ENCODE results near the gene NECTIN1. TPM values are rescaled to one million over a fixed set of nuclear protein-coding genes. Genes with fewer than 3 reads are reported as not detected.

The NECTIN1 gene
- total and polyA plus RNA-seq, 2 experiments from 2014 or later, result 1.0 to 5.2 TPM

GRCh38 chr11:119721129-119722120 is 7.6 kb downstream of the NECTIN1 start:
- H3F3A ChIP-seq (ENCODE audit: insufficient read depth), result 0 out of 2 replicates have a peak, but pooled peaks cover 4% of the 10 kb centered on the region
- H3K9ac ChIP-seq, result no peak overlapping the region
- no peaks in the 10 kb centered on the region for H3K9me2 ChIP-seq (ENCODE audit: insufficient read depth)
- 51 to 52% methylated on average over 13 of the region's 13 CpGs for WGBS, 2 experiments (ENCODE audit: low coverage in 1 of 2, low lambda C conversion rate in 2 of 2, missing lambda C conversion rate in 2 of 2)
- H3K4me3 ChIP-seq, result no peak overlapping the region
- H3K4me1 ChIP-seq (ENCODE audit: insufficient read depth), result 0 out of 2 replicates have a peak, but pooled peaks cover 9% of the 10 kb centered on the region
- H3K36me3 ChIP-seq (ENCODE audit: low read depth), result no peaks in the 10 kb centered on the region
- no peaks in the 10 kb centered on the region for H3K9me3 ChIP-seq (ENCODE audit: low read depth)
- no peak overlapping the region for H2AFZ ChIP-seq
- H3K27ac ChIP-seq, result no peak overlapping the region
- H3K27me3 ChIP-seq (replicated peaks; ENCODE audit: insufficient read depth), result no peaks in the 10 kb centered on the region
- no peak for TF ChIP-seq EZH2phosphoT487 (IDR thresholded peaks at IDR 0.05; ENCODE audit: insufficient read depth, low read depth)
- TF ChIP-seq EZH2 (IDR thresholded peaks at IDR 0.05; ENCODE audit: insufficient read depth, poor library complexity, severe bottlenecking), result no peak
- no peak overlapping the region for H3K4me2 ChIP-seq (ENCODE audit: unreplicated experiment)
- peaks cover 1% of the 10 kb centered on the region; the same call in 1 of the 2 replicates for H3K79me2 ChIP-seq (ENCODE audit: insufficient read depth)
- H4K20me1 ChIP-seq (ENCODE audit: insufficient read depth), result no peaks in the 10 kb centered on the region
- peak; percentile 72 for DNase-seq
- in situ Hi-C loops (cut with MboI), result no loop called here

- in situ Hi-C loops (cut with MboI), result no loop called here
- Histone ChIP-seq H3K4me2 (ENCODE audit: unreplicated experiment) (no peak overlapping the region), H3K36me3 (ENCODE audit: low read depth) (no peaks in the 10 kb centered on the region), H4K20me1 (ENCODE audit: insufficient read depth) (no peaks in the 10 kb centered on the region), H3K27ac (no peak overlapping the region), H3K9me3 (ENCODE audit: low read depth) (no peaks in the 10 kb centered on the region), H3K79me2 (ENCODE audit: insufficient read depth) (no peaks in the 10 kb centered on the region), H3K9me2 (ENCODE audit: insufficient read depth) (no peaks in the 10 kb centered on the region), H3F3A (ENCODE audit: insufficient read depth) (0 out of 2 replicates have a peak, but pooled peaks cover 4% of the 10 kb centered on the region), H3K4me1 (ENCODE audit: insufficient read depth) (0 out of 2 replicates have a peak, but pooled peaks cover 9% of the 10 kb centered on the region), H3K4me3 (no peak overlapping the region), H2AFZ (no peak overlapping the region), H3K27me3 (replicated peaks; ENCODE audit: insufficient read depth) (no peaks in the 10 kb centered on the region), H3K9ac (no peak overlapping the region)
- WGBS, 2 experiments (ENCODE audit: low coverage in 1 of 2, low lambda C conversion rate in 2 of 2, missing lambda C conversion rate in 2 of 2), result 91 to 92% methylated on average over 16 to 18 of the region's 18 CpGs
- no peak for DNase-seq
- no peak for TF ChIP-seq EZH2 (IDR thresholded peaks at IDR 0.05; ENCODE audit: insufficient read depth, poor library complexity, severe bottlenecking)
- no peak for TF ChIP-seq EZH2phosphoT487 (IDR thresholded peaks at IDR 0.05; ENCODE audit: insufficient read depth, low read depth)
Observed at GRCh38 chr11:119720311-119720913, 8.6 kb downstream of the NECTIN1 start.

GRCh38 chr11:119717839-119718534 is 11.0 kb downstream of the NECTIN1 start:
- TF ChIP-seq EZH2phosphoT487 (IDR thresholded peaks at IDR 0.05; ENCODE audit: insufficient read depth, low read depth) (no peak), EZH2 (IDR thresholded peaks at IDR 0.05; ENCODE audit: insufficient read depth, poor library complexity, severe bottlenecking) (no peak)
- Histone ChIP-seq H3K4me2 (ENCODE audit: unreplicated experiment) (no peak overlapping the region), H3K79me2 (ENCODE audit: insufficient read depth) (no peaks in the 10 kb centered on the region), H3K4me1 (ENCODE audit: insufficient read depth) (0 out of 2 replicates have a peak, but pooled peaks cover 9% of the 10 kb centered on the region), H3K27me3 (replicated peaks; ENCODE audit: insufficient read depth) (no peaks in the 10 kb centered on the region), H3K4me3 (no peak overlapping the region), H3K27ac (no peak overlapping the region), H3K9me3 (ENCODE audit: low read depth) (no peaks in the 10 kb centered on the region), H4K20me1 (ENCODE audit: insufficient read depth) (no peaks in the 10 kb centered on the region), H3K9me2 (ENCODE audit: insufficient read depth) (no peaks in the 10 kb centered on the region), H2AFZ (no peak overlapping the region), H3K9ac (no peak overlapping the region), H3F3A (ENCODE audit: insufficient read depth) (0 out of 2 replicates have a peak, but pooled peaks cover 4% of the 10 kb centered on the region), H3K36me3 (ENCODE audit: low read depth) (no peaks in the 10 kb centered on the region)
- no peak for DNase-seq
- WGBS, 2 experiments (ENCODE audit: low coverage in 1 of 2, low lambda C conversion rate in 2 of 2, missing lambda C conversion rate in 2 of 2), result 87 to 89% methylated on average over 14 of the region's 14 CpGs
- in situ Hi-C loops (cut with MboI), result no loop called here
